ENCODE data around the gene SACM1L.

The SACM1L gene

DNA sequence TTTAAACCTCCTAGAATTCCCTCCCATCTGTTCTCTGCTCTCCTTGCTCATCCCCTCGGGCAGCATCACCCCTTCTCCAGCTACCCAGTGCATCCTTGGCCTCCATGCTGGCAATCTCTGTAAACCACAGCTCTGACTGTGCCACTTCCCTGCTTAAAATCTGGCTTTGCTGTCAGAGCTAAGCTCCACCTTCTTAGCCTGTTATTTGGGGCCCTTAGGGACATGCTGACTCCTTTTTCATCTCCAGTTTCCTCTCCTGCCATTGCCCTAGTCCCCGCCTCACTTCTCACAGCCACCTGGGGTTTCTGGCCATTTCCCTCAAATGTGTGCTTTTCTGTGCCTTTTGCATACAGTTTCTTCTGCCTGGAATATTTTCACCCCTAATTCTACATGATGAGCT is 101.4 kb downstream of the SACM1L start:
- Histone ChIP-seq H3K9me3 (ENCODE audit: control insufficient read depth, insufficient read depth, low read length) (peaks cover 5% of the 10 kb centered on the region; the same call in 1 of the 2 replicates), H3K9me2 (replicated peaks; ENCODE audit: control insufficient read depth, low read length) (no peaks in the 10 kb centered on the region), H3F3A (ENCODE audit: control insufficient read depth, insufficient read depth) (no peaks in the 10 kb centered on the region), H4K20me1 (ENCODE audit: control insufficient read depth, insufficient read depth, low read depth, low read length) (no peaks in the 10 kb centered on the region), H3K27me3 (ENCODE audit: control insufficient read depth, low read length) (no peaks in the 10 kb centered on the region), H3K4me3 (ENCODE audit: low read length) (no peak overlapping the region), H3K36me3 (ENCODE audit: control insufficient read depth, low read length) (no peaks in the 10 kb centered on the region), H3K79me2 (ENCODE audit: control insufficient read depth, low read length) (no peaks in the 10 kb centered on the region), H3K4me1 (ENCODE audit: control insufficient read depth, low read length) (peaks cover 7% of the 10 kb centered on the region), H3K27ac (ENCODE audit: low read depth, low read length) (no peak overlapping the region), H3K4me2 (ENCODE audit: low read length) (no peak overlapping the region)
- TF ChIP-seq EZH2phosphoT487 (IDR thresholded peaks at IDR 0.05; ENCODE audit: borderline replicate concordance, low read length) = no peak
- TF ChIP-seq, protein P1, sequence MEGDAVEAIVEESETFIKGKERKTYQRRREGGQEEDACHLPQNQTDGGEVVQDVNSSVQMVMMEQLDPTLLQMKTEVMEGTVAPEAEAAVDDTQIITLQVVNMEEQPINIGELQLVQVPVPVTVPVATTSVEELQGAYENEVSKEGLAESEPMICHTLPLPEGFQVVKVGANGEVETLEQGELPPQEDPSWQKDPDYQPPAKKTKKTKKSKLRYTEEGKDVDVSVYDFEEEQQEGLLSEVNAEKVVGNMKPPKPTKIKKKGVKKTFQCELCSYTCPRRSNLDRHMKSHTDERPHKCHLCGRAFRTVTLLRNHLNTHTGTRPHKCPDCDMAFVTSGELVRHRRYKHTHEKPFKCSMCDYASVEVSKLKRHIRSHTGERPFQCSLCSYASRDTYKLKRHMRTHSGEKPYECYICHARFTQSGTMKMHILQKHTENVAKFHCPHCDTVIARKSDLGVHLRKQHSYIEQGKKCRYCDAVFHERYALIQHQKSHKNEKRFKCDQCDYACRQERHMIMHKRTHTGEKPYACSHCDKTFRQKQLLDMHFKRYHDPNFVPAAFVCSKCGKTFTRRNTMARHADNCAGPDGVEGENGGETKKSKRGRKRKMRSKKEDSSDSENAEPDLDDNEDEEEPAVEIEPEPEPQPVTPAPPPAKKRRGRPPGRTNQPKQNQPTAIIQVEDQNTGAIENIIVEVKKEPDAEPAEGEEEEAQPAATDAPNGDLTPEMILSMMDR (IDR thresholded peaks at IDR 0.05; ENCODE audit: low read depth, low read length, poor library complexity, severe bottlenecking) = no peak

DNA sequence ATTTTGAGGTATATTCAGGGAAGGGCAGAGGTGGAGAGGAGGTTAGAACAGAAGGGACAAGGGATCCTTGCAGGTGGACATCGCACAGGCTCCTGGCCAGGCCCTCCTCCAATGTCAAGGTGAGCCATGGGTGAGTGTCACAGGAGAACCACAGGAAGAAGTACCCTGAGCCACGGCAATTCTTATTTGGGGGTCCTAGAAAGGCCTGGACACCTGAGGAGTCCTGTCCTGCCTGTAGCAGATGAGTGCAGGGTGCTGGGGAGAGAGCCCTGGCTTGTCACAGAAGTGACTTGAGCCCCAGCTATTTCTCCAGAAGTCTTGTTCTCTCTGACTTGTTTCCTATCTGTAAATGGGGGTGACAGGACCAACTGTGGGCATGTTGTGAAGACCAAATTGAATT is 102.8 kb downstream of the SACM1L start:
- no peak overlapping the region for H3K4me3 ChIP-seq (ENCODE audit: low read length)
- H4K20me1 ChIP-seq (ENCODE audit: control insufficient read depth, insufficient read depth, low read depth, low read length) = no peaks in the 10 kb centered on the region
- H3K4me1 ChIP-seq (ENCODE audit: control insufficient read depth, low read length) = peaks cover 7% of the 10 kb centered on the region
- no peaks in the 10 kb centered on the region for H3K9me2 ChIP-seq (replicated peaks; ENCODE audit: control insufficient read depth, low read length)
- no peak for TF ChIP-seq EZH2phosphoT487 (IDR thresholded peaks at IDR 0.05; ENCODE audit: borderline replicate concordance, low read length)
- TF ChIP-seq, protein P1 (IDR thresholded peaks at IDR 0.05; ENCODE audit: low read depth, low read length, poor library complexity, severe bottlenecking) = no peak
- no peaks in the 10 kb centered on the region for H3K36me3 ChIP-seq (ENCODE audit: control insufficient read depth, low read length)
- H3F3A ChIP-seq (ENCODE audit: control insufficient read depth, insufficient read depth) = no peaks in the 10 kb centered on the region
- no peaks in the 10 kb centered on the region for H3K79me2 ChIP-seq (ENCODE audit: control insufficient read depth, low read length)
- no peaks in the 10 kb centered on the region for H3K27me3 ChIP-seq (ENCODE audit: control insufficient read depth, low read length)
- no peak overlapping the region for H3K4me2 ChIP-seq (ENCODE audit: low read length)
- peaks cover 5% of the 10 kb centered on the region; the same call in 1 of the 2 replicates for H3K9me3 ChIP-seq (ENCODE audit: control insufficient read depth, insufficient read depth, low read length)
- H3K27ac ChIP-seq (ENCODE audit: low read depth, low read length) = no peak overlapping the region

DNA sequence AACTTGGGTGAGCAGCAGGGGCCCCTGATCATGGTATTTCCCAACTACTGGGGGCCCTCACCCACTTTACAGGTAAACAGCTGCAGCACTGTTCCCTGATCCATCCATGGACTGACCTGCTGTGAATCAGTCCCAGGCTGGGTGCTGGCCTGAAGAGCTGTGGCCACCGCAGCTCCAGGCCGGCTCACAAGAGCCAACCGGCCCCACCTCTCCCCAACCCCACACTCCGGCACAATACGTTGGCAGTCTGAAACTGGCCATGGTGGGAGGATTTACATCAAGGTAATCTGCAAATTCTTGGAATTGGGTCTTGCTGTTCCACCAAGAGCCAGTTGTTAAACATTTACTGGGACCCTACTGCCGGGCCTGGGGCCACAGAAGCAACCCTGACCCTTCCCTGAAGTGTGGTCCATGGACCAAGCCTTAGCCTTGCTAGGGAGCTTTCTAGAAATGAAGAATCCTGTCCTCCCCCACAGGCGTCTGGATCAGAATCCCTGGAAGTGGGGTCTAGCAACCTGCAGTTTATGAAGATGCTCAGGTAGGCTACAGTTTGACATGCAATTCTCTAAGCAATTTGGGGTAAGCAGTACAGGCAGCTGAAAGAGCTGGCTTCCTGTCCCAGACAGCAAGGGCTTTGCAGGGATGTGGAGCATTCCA is 103.4 kb downstream of the SACM1L start:
- no peaks in the 10 kb centered on the region for H3K36me3 ChIP-seq (ENCODE audit: control insufficient read depth, low read length)
- H3K27ac ChIP-seq (ENCODE audit: low read depth, low read length) = no peak overlapping the region
- no peaks in the 10 kb centered on the region for H3K79me2 ChIP-seq (ENCODE audit: control insufficient read depth, low read length)
- no peak overlapping the region for H3K4me3 ChIP-seq (ENCODE audit: low read length)
- no peaks in the 10 kb centered on the region for H3K27me3 ChIP-seq (ENCODE audit: control insufficient read depth, low read length)
- H3F3A ChIP-seq (ENCODE audit: control insufficient read depth, insufficient read depth) = no peaks in the 10 kb centered on the region
- TF ChIP-seq, protein P1 (IDR thresholded peaks at IDR 0.05; ENCODE audit: low read depth, low read length, poor library complexity, severe bottlenecking) = no peak
- TF ChIP-seq EZH2phosphoT487 (IDR thresholded peaks at IDR 0.05; ENCODE audit: borderline replicate concordance, low read length) = no peak
- peaks cover 7% of the 10 kb centered on the region for H3K4me1 ChIP-seq (ENCODE audit: control insufficient read depth, low read length)
- no peaks in the 10 kb centered on the region for H3K9me2 ChIP-seq (replicated peaks; ENCODE audit: control insufficient read depth, low read length)
- H3K4me2 ChIP-seq (ENCODE audit: low read length) = no peak overlapping the region
- no peaks in the 10 kb centered on the region for H4K20me1 ChIP-seq (ENCODE audit: control insufficient read depth, insufficient read depth, low read depth, low read length)
- peaks cover 5% of the 10 kb centered on the region; the same call in 1 of the 2 replicates for H3K9me3 ChIP-seq (ENCODE audit: control insufficient read depth, insufficient read depth, low read length)

Data from DOHH2 (cell line).